ENCODE results near the gene SATL1.
"Not testable (repeated sequence)": the region's sequence is repeated elsewhere in the genome, so short reads cannot be mapped to it uniquely, and the experiment has no call there.

The SATL1 gene, protein sequence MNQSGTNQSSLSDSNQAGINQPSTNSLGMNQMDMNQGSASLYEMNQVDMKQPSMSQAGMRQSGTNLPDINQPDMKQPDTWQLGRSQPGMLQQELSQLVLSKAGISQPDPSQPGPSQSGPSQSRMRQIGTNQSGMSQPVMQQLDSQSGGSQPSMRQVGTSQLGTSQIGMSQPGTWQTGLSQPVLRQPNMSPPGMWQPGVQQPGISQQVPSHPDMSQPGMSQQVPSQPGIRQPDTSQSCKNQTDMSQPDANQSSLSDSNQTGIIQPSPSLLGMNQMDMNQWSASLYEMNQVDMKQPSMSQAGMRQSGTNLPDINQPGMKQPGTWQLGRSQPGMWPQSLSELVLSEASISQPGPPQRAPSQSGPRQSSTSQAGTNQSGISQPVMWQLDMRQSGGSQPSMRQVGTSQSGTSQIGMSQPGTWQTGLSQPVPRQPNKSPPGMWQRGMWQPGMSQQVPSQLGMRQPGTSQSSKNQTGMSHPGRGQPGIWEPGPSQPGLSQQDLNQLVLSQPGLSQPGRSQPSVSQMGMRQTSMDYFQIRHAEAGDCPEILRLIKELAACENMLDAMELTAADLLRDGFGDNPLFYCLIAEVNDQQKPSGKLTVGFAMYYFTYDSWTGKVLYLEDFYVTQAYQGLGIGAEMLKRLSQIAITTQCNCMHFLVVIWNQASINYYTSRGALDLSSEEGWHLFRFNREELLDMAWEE

DNA sequence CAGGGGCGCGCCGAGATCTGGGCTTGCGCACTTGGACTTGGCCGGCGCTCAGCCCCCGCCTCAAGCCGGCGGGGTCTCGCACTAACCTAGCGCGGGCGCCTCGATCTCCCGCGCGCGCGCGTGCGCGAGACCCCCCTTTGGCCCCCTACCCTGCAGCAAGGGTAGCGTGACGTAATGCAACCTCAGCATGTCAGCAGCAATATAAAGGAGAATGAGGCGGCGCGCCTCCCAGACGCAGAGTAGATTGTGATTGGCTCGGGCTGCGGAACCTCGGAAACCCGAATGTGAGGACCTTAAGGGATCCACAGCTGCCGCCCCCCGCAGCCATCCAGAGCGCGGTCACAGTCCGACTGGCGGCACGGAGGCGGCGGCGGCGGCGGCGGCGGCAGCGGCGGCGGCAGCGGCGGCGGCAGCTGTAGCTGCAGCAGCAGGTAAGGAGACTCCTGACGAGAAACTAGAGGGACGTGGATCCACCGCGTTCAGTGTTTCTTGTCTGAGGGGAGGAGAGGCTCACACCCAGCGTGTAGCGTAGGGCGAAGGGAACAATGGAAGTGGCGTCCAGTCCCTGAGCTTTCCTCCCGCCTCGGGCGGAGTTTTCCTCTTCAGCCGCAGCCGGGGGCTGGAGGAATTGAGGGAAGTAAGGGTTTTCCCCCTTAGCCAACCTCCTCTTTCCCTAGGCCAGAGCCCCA is at the start of gene SATL1, which contains the start of gene ZNF711:
Gene SATL1, minus strand, starts transcription at position 19 of the 689 bp plus-strand sequence. CDS start 134,811 bp downstream, outside the sequence.
Gene ZNF711, plus strand, starts transcription at position 231 of the 689 bp plus-strand sequence. CDS start 3,582 bp downstream, outside the sequence.
- in situ Hi-C loops (cut with MboI; ENCODE audit: low sequenced_read_pairs) = no loop called here

DNA sequence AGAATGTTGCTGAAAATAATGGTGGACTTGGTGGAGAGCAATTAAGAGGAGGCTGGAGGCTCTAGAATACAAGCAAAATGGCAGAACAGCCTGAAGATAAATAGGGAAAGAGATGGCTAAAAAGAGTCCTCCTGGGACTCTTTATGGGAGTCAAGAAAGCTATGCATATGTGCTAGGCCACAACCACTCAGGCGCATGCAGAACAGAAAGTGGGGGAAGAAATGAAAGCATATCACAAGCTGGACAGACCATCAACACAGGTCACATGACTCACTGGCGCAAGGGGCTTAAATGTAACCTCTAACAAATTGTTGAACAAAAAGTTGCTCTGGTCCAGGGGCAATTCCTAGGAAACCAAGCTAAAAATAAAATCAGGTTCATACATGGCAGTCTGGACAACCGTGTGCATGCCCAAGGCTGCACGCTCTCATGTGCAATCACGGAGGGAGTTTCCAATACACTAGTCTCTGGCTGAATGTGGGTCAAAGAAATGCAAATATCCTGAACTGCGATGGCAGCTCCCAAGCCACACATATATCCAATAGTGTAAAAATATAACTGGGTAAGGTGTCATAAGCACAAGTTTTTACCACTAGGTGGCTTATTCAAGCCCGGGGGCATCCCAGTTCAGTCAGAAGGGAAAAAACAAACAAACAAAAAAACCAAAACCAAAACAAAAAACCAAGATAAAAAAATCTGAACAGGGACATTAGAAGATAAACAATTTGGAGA is 45.6 kb upstream of the SATL1 start:
- in situ Hi-C loops (cut with MboI; ENCODE audit: low sequenced_read_pairs) = no loop called here

DNA sequence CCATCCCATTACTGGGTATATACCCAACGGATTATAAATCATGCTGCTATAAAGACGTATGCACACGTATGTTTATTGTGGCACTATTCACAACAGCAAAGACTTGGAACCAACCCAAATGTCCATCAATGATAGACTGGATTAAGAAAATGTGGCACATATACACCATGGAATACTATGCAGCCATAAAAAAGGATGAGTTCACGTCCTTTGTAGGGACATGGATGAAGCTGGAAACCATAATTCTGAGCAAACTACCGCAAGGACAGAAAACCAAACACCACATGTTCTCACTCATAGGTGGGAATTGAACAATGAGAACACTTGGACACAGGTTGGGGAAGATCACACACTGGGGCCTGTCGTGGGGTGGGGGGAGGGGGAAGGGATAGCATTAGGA is 41.7 kb upstream of the SATL1 start:
- in situ Hi-C loops (cut with MboI; ENCODE audit: low sequenced_read_pairs) = not testable (repeated sequence)

DNA sequence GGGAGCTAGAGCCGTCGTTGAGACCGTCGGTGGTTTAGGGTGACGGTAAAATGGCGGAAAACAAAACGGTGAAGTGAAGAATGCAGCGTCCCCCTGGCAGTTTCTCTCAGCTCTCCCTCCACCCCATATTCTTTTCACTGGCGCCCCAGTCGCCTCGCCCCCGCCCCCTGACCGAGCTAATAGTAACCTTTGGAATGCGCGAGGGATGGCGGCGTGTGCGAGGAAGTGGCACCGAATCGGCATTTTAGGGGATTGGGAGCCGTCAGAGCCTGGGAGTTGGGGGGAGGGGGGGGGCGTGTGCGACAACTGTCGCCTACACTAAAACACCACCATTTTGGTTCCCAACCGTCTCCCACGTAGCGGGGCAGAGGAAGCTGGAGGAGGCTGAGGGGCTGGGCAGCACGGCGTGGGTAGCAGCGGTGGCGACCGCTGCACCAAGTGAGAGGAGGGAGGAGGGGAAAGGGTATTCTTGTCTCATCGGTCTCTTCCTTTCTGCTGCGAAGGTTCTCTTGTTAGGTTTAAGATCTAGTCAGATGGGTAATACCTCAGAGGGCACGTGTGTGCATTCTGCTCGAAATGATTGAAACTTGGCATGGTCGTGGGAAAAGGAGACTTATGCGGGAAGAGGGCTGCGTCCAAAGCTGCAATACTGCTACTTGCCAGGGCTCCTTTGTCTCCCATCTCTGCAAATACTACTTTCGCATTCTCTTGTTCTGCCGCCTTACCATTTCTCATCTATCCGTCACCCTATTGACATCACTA is 1.1 kb upstream of the SATL1 start:
- in situ Hi-C loops (cut with MboI; ENCODE audit: low sequenced_read_pairs) = no loop called here

DNA sequence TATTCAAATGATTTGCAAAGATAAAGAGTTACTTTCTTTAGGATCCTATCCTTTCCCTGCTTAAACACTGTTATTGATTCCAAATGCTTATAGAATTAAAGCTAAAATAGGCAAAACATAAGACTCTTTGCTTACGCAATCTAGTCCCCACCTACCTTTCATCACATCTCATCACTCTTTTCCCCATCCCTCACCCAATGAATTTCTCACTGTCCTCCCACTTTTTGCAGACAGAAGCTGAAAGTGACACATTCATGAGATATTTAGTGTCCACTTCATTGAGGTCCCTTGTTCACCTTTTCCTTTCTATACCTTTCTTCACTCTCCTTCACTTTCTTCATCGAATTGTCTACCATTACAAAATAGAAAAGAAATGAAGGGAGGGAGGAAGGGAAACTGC is 424 bp downstream of the SATL1 start:
- in situ Hi-C loops (cut with MboI; ENCODE audit: low sequenced_read_pairs) = no loop called here

DNA sequence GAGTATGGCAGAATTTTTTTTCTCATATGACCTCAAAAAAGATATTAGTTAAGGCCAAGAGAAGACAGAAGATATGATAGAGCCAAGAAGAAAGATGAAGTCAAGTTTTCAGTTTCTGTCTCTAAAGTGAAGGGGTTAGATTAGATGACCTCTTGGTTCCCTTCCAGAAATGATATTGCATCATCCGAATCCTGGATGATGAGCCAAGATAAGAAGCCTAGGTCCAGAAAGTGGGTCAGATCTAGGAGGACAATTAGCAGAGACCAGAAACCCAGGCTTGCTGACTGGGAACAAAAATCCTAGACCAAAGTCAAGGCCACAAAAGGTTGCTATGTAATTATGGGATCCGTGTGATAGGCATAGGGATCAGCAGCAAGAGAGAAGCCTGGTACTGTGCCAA is 20.2 kb downstream of the SATL1 start:
- in situ Hi-C loops (cut with MboI; ENCODE audit: low sequenced_read_pairs) = no loop called here

DNA sequence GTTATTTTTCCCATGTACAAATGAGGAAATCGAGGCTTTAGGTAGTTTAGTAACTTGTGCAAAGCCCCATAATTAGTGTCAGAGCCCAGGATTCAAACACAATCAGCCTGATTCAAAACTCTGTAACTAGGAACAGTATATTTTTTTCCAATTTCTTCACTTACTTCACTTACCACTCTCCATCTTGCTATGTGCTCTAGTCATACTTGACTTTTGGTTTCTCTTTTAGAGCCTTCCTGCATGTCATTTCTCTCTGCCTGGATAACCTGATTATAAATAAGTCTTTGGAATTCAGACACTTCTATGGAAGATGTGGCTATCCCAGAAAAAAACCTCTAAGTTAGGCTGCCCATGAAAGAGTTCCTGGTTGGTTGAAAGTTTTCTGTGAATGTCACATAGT is 22.2 kb downstream of the SATL1 start:
- in situ Hi-C loops (cut with MboI; ENCODE audit: low sequenced_read_pairs) = no loop called here

DNA sequence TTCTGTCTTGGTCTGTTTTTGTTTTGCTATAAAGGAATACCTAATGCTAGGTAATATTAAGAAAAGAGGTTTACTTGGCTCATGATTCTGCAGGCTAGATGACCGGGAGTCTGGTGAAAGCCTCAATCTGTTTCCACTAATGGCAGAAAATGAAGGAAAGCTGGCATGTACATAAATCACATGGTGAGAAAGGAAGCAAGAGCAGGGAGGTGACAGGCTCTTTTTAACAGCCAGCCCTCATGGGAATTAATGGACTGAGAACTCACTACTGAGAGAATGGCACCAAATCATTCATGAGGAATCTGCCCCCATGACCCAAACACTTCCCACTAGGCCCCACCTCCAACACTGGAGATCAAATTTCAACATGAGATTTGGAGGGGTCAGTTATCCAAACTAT is 27.6 kb downstream of the SATL1 start:
- in situ Hi-C loops (cut with MboI; ENCODE audit: low sequenced_read_pairs) = no loop called here

DNA sequence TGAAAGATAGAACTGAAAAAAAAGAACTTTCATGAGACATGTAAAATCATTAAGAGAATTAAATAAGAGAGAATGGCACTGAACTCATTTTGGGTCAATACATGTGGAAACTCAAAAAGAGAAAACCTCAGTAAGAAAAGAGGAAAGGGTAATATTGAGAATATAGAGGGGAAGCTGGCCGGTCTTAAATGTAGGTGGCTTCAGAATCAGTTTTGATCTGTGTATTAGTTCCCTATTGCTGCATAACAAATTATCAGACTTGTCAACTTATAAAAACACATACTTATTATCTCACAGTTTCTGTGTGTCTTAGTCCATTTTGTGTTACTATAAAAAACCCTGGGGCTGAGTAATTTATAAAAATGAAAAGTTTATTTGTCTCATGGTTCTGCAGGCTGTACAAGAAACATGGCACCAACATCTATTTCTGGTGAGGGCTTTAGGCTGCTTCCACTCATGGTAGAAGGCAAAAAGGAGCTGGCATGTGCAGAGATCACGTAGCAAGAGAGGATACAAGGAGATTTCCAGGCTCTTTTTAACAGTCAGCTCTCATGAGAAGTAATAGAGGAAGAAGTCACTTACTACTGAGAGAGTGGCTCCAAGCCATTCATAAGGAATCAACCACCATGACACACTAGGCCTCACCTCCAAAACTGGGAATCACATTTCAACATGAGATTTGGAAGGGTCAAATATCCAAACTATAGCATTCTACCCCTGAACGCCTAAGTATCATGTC is 29.6 kb downstream of the SATL1 start:
- in situ Hi-C loops (cut with MboI; ENCODE audit: low sequenced_read_pairs) = no loop called here

DNA sequence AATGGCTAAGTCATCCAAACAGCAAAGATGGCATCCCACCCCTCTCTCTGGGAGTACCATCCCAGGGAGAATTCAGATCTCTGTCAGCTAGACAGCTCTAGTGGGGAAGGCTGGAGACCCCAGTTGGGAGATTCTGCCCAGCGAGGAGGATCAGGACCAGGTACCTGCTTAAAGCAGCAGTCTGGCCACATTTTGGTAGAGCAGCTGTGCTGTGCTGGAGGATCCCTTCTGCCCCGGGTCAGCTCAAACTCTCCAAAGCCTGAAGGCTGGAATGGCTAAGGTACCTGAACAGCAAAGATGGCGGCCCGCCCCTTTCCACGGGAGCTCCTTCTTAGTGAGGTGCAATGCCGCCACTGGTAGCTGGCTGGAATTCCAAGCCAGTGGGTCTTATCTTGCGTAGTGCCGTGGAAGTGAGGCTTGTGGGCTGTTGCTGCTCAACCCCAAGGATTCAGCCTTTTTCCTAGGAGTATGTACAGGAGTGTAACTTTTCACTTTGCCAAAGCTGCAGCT is 40.1 kb downstream of the SATL1 start:
- in situ Hi-C loops (cut with MboI; ENCODE audit: low sequenced_read_pairs) = no loop called here

DNA sequence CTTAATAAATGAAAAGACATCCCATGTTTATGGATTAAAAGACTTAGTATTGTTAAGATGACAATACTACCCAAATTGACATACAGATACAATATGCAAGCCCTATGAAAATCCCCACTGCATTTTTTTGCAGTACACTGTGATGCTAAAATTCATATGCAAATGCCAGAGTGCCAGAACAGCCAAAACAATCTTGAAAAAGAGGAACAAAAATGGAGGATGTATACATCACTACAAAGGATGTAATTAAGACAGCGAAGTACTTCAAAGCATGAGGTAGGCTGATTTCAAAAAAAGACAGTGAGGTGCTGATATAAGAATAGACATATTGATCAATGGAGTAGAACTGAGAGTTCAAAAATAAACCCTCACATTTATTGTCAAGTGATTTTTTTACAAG is 47.3 kb downstream of the SATL1 start:
- in situ Hi-C loops (cut with MboI; ENCODE audit: low sequenced_read_pairs) = no loop called here

DNA sequence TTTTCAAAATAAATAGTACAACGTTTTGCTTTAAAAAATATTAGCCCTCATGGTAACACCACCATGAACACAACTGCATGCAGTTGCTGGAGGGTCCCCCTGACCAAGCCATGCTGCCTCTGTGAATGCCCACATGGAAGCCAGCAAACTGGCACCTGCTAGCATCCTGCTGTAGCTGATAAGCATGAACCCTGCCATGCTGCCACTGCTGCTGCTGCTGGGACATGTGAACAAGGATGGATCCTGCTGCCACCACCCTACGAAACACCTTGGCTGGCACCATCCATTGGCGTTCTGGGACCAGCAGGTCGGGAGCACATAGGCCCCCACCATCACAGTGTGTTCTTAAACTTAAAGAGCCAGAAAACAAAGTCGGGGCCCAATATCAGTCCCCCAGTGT is 83.9 kb downstream of the SATL1 start:
- in situ Hi-C loops (cut with MboI; ENCODE audit: low sequenced_read_pairs) = no loop called here

DNA sequence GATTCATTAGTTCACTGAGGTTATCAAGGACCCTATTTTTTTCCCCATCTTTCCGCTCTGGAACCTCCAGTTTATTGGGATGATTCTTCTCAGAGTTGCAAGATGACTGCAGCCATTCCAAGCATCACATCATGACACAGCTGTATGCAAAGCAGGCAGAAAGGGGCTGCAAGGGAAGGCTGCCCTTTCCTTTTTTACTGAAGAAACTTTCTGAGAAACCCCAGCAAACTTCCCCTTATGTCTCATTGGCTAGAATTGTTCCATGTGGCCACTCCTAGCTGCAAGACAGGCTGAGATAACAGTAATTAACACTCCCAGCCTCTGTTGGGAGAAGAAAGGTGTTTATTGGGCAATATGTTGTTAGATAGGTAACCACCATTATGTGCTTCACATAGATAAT is 102.6 kb downstream of the SATL1 start:
- in situ Hi-C loops (cut with MboI; ENCODE audit: low sequenced_read_pairs) = no loop called here

DNA sequence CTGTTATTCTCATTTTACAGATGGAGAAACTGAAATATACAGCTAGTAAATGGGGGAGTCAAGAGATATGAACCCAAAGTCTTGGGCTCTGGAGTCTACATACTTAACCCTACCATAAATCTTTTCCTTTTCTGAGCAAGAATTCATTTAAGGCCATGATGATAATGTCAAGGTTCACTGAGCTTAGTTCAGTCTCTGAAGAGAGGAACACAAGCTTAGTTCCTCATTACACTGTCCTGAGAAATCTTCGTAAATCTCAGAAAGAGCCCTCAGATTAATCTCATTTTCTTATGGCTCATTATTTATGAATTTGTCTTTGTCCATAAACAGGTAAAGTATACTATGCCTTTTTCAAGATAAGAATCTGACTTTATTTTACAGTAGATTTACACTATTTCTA is 104.2 kb downstream of the SATL1 start:
- in situ Hi-C loops (cut with MboI; ENCODE audit: low sequenced_read_pairs) = no loop called here

DNA sequence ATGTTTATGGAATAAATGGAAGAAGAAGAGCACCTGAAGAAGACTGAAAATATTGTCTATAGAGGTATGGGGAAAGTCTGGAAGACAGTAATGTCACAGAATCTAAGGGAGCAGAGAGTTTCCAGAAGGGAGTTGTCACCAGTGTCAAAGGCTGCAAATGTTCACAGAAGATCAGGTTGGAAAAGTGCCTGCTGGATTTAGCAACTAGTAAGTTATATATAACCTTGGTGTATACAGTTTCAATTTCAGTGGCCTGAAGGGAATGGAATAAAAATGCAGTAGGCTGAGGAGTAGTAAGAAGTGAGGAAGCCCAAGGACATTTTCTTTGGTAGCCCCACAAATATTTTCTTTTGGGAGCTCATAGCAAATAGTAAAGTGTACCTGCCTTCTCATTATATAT is 107.2 kb downstream of the SATL1 start:
- in situ Hi-C loops (cut with MboI; ENCODE audit: low sequenced_read_pairs) = no loop called here

DNA sequence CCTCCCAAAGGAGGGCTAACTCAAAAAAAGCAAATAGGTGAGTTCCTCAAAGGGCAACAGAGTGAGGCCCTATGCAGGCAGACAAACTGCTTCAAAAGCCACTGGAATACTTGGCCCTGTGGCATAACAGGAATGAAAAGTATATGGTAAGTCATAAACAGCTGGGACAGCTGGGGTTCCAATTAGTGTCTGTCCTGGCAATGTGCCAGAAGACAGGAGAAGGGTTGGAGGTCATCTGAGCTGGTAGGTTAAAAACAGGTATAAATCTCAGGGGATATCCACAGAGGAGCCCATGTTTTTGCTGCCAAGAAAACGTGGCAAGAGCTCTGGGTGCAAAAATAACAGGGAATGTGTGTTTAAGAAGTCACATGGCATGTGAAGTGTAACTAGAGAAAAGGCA is 128.3 kb downstream of the SATL1 start:
- in situ Hi-C loops (cut with MboI; ENCODE audit: low sequenced_read_pairs) = no loop called here

DNA sequence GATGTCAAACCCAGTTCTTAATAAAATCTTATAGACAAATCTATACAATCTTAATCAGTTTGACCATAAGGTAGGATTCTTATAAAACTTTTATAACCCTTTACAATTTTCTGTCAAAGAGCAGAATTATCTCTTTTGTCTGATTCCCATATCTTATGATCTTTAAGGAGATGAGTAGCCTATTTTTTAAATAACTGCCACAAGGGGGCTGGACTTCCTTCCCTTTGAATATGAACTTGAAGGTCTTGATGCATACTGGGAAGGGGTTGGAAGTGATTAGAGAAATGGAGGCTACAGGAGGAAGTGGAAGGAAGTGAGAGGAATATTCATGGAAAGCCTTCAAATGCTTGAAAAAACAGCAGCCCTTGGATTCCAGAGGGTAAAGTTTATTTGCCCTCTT is 128.8 kb downstream of the SATL1 start:
- in situ Hi-C loops (cut with MboI; ENCODE audit: low sequenced_read_pairs) = no loop called here

DNA sequence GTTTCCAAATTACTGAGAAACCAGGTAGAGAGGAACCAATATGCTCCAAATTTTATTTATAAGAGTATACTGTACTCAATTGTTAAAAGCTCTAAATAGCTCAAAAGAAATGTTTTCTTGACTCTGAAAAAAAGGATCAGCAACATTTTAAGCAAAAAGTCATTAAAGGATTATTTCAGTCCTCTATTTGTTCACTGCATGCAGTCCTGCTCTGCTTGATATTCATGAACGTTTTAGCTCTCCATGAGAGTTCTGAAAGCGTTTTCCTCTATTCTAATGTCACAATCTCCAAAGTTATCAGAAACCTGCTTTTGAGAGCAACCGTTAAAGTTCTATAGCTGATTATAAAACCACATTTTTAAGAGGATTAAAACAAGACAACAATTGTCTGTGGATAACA is 129.4 kb downstream of the SATL1 start:
- in situ Hi-C loops (cut with MboI; ENCODE audit: low sequenced_read_pairs) = no loop called here

DNA sequence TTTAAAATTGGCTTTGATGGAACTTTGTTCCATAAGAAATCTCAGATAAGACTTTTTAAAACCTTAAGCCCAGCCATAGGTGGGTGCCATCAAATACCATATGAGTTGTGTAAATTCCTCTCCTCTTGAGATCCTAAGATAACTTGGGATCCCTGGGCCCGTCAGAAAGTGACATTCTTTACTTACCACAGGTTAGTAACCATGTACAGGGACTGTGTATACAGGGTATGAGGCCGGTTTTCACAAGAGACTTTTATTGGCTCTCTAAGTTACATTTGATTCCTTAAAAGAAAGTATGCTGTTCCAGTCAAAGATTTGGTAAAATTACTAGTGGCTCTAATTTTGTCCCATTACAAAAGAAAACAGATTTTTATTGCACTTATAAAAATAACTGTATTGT is 129.8 kb downstream of the SATL1 start:
- in situ Hi-C loops (cut with MboI; ENCODE audit: low sequenced_read_pairs) = no loop called here
